ENCODE data around the gene ARFIP2. TPM values are rescaled to one million over a fixed set of nuclear protein-coding genes. Genes with fewer than 3 reads are reported as not detected.

ARFIP2 gene
- polyA plus RNA-seq, 1 of the 3 experiments (the other 2 are of a cell fraction): 128 TPM

DNA sequence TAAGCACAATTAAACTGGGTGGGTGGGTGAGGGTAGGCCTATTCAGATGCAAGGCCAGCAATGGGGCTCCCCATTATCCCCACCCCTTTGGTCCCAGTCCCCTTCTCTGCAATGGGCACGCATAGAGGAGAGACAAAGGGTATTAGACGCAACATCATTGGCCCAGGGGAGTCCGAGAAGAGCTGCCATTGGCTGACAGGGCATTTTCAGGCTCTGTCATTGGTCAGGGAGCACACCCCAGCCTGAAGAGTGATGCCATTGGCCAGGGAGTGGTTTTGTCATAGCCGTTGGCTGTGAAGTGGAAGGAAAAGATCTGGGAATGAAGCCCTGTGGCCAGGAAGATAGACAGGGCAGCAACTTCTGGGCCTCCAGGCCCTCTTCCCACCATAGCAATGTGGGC, 4.6 kb downstream of the ARFIP2 start:
- Histone ChIP-seq H3K4me2 (no peak overlapping the region), H3K4me3 (ENCODE audit: low read depth in 2 of 2, low read length in 1 of 2) (no peak overlapping the region), H3K4me1 (ENCODE audit: control insufficient read depth in 1 of 2, insufficient read depth in 2 of 2, low read depth in 1 of 2, low read length in 1 of 2) (peaks cover 12 to 25% of the 10 kb centered on the region in 2 experiments; a peak in 1 of 4 replicates), H3K9ac (no peak overlapping the region), H2AFZ (ENCODE audit: low read depth) (no peak overlapping the region), H3F3A (replicated peaks; ENCODE audit: insufficient read depth) (peaks cover 23% of the 10 kb centered on the region), H3K9me2 (no peaks in the 10 kb centered on the region), H3K79me2 (ENCODE audit: insufficient read depth) (peaks cover 45% of the 10 kb centered on the region), H3K36me3 (replicated peaks in 1 of 2; ENCODE audit: control insufficient read depth in 1 of 2, insufficient read depth in 2 of 2, low read length in 1 of 2) (peaks cover 11 to 33% of the 10 kb centered on the region in 2 experiments), H4K20me1 (ENCODE audit: insufficient read depth) (no peaks in the 10 kb centered on the region), H3K9me3 (no peaks in the 10 kb centered on the region), H3K27ac (ENCODE audit: low read depth in 2 of 2, low read length in 1 of 2) (no peak overlapping the region), H3K27me3 (ENCODE audit: insufficient read depth) (no peaks in the 10 kb centered on the region)
- ChIA-PET POLR2A (no interaction called here), CTCF (interaction anchor here (1.0 to 1.9 kb wide), 3 partner anchors 33 to 207 kb away, joined by 3 to 6 read pairs (median 4); partner anchors contain the start of gene MRPL17)
- no peak for DNase-seq
- WGBS (ENCODE audit: low lambda C conversion rate): 96% methylated on average over 4 of the region's 4 CpGs
- TF ChIP-seq MXI1 (IDR thresholded peaks at IDR 0.05; ENCODE audit: low read depth, low read length) (no peak), GATA2 (CRISPR knock-in tag; IDR thresholded peaks at IDR 0.05) (no peak), YY1 (IDR thresholded peaks at IDR 0.05; ENCODE audit: low read depth) (no peak), MEF2A (IDR thresholded peaks at IDR 0.05; ENCODE audit: borderline replicate concordance, low read depth) (no peak), POLR2AphosphoS5 (IDR thresholded peaks at IDR 0.05; ENCODE audit: low read depth, low read length) (no peak), NFIC (IDR thresholded peaks at IDR 0.05; ENCODE audit: borderline replicate concordance) (no peak), TEAD4 (IDR thresholded peaks at IDR 0.05; ENCODE audit: borderline replicate concordance, insufficient read depth) (no peak), FOXJ3 (CRISPR knock-in tag; IDR thresholded peaks at IDR 0.05) (no peak)
- TF ChIP-seq, protein P1, sequence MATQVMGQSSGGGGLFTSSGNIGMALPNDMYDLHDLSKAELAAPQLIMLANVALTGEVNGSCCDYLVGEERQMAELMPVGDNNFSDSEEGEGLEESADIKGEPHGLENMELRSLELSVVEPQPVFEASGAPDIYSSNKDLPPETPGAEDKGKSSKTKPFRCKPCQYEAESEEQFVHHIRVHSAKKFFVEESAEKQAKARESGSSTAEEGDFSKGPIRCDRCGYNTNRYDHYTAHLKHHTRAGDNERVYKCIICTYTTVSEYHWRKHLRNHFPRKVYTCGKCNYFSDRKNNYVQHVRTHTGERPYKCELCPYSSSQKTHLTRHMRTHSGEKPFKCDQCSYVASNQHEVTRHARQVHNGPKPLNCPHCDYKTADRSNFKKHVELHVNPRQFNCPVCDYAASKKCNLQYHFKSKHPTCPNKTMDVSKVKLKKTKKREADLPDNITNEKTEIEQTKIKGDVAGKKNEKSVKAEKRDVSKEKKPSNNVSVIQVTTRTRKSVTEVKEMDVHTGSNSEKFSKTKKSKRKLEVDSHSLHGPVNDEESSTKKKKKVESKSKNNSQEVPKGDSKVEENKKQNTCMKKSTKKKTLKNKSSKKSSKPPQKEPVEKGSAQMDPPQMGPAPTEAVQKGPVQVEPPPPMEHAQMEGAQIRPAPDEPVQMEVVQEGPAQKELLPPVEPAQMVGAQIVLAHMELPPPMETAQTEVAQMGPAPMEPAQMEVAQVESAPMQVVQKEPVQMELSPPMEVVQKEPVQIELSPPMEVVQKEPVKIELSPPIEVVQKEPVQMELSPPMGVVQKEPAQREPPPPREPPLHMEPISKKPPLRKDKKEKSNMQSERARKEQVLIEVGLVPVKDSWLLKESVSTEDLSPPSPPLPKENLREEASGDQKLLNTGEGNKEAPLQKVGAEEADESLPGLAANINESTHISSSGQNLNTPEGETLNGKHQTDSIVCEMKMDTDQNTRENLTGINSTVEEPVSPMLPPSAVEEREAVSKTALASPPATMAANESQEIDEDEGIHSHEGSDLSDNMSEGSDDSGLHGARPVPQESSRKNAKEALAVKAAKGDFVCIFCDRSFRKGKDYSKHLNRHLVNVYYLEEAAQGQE (IDR thresholded peaks at IDR 0.05; ENCODE audit: low read depth, low read length): no peak
- TF ChIP-seq, protein P2, sequence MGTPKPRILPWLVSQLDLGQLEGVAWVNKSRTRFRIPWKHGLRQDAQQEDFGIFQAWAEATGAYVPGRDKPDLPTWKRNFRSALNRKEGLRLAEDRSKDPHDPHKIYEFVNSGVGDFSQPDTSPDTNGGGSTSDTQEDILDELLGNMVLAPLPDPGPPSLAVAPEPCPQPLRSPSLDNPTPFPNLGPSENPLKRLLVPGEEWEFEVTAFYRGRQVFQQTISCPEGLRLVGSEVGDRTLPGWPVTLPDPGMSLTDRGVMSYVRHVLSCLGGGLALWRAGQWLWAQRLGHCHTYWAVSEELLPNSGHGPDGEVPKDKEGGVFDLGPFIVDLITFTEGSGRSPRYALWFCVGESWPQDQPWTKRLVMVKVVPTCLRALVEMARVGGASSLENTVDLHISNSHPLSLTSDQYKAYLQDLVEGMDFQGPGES (IDR thresholded peaks at IDR 0.05; ENCODE audit: low read depth, low read length): no peak
- TF ChIP-seq, protein P3, sequence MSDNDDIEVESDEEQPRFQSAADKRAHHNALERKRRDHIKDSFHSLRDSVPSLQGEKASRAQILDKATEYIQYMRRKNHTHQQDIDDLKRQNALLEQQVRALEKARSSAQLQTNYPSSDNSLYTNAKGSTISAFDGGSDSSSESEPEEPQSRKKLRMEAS (IDR thresholded peaks at IDR 0.05; ENCODE audit: low read depth): no peak
- TF ChIP-seq, protein P4, sequence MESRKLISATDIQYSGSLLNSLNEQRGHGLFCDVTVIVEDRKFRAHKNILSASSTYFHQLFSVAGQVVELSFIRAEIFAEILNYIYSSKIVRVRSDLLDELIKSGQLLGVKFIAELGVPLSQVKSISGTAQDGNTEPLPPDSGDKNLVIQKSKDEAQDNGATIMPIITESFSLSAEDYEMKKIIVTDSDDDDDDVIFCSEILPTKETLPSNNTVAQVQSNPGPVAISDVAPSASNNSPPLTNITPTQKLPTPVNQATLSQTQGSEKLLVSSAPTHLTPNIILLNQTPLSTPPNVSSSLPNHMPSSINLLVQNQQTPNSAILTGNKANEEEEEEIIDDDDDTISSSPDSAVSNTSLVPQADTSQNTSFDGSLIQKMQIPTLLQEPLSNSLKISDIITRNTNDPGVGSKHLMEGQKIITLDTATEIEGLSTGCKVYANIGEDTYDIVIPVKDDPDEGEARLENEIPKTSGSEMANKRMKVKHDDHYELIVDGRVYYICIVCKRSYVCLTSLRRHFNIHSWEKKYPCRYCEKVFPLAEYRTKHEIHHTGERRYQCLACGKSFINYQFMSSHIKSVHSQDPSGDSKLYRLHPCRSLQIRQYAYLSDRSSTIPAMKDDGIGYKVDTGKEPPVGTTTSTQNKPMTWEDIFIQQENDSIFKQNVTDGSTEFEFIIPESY (IDR thresholded peaks at IDR 0.05; ENCODE audit: borderline replicate concordance, low read depth): no peak
